ENCODE measurements around the gene CYP4F8.

DNA sequence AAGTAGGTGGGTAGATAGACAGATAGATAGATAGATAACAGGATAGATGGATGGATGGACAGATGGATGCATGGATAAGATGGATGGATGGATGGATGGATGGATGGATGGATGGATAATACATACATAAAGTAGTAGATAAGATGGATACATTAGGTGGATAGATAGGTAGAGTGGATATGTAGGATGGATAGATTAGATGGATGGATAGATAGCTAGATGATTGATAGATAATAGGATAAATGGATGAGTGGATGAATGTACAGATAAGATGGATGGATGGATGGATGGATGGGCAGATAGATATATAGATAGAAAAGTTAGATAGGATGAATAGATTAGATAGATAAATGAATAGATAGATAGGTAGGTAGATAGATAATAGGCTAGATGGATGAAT lies 27.8 kb downstream of the CYP4F8 start:
- no peak for TF ChIP-seq GATA2 (IDR thresholded peaks at IDR 0.05; ENCODE audit: low read depth, low read length)
- TF ChIP-seq GATA3 (IDR thresholded peaks at IDR 0.05; ENCODE audit: low read depth, low read length): no peak

All from SH-SY5Y (cell line).